AG04449 (cell line): ENCODE measurements around the gene ELP4.

ENCODE experiments used
- CTCF ChIA-PET: fragments of 350-600 bp; formaldehyde crosslinking; extraction: SDS; loops from one replicate; lab custom pipeline; 2021; ENCODE audit warnings: antibody characterized with exemption; lab: Yijun Ruan, JAX
- POLR2A ChIA-PET: fragments of 400-600, 350-600 bp; formaldehyde crosslinking; extraction: SDS; loops from one replicate; lab custom pipeline; 2020; ENCODE audit warnings: antibody characterized with exemption, inconsistent platforms; lab: Yijun Ruan, JAX
- DNase-seq: peaks from one replicate; pipeline ENCODE4 v3.0.0-alpha.2; 2010; ENCODE audit warnings: low read depth, low spot score
- H3K4me3 ChIP-seq: 2 replicates; pipeline ENCODE4 v1.5.1; 2011; ENCODE audit warnings: low read depth, mild to moderate bottlenecking, control low read depth, low read length
- TF ChIP-seq, protein P1 (sequence below): IDR thresholded peaks from one replicate; pipeline ENCODE4 v1.5.1; 2011; ENCODE audit warnings: mild to moderate bottlenecking, moderate library complexity, low read length, control low read depth, inconsistent platforms; ENCODE audit not compliant: insufficient read depth; ENCODE audit errors: missing control alignments

ELP4 gene

DNA sequence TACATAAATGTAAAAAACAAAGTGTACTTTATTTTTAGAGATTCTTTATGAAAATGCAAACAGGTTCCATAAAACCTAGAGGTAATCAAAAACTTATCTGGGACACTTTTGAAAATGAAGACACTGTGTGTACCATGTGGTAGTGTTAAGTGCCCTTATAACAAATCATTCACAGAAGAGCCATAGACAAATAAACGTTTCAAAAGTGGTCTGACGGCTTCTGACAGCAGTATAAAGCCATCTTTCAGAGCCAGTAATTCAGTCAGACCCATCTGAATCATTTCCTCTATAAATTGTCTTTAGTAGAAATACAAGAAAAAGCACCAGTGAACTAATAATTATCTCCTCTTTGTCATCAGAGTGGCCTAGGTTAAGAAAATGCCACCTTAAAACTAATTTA, 201.6 kb downstream of the ELP4 start:
- ChIA-PET POLR2A (no interaction called here), CTCF (no interaction called here)
- no peak for DNase-seq
- H3K4me3 ChIP-seq = no peak overlapping the region
- TF ChIP-seq, protein P1, sequence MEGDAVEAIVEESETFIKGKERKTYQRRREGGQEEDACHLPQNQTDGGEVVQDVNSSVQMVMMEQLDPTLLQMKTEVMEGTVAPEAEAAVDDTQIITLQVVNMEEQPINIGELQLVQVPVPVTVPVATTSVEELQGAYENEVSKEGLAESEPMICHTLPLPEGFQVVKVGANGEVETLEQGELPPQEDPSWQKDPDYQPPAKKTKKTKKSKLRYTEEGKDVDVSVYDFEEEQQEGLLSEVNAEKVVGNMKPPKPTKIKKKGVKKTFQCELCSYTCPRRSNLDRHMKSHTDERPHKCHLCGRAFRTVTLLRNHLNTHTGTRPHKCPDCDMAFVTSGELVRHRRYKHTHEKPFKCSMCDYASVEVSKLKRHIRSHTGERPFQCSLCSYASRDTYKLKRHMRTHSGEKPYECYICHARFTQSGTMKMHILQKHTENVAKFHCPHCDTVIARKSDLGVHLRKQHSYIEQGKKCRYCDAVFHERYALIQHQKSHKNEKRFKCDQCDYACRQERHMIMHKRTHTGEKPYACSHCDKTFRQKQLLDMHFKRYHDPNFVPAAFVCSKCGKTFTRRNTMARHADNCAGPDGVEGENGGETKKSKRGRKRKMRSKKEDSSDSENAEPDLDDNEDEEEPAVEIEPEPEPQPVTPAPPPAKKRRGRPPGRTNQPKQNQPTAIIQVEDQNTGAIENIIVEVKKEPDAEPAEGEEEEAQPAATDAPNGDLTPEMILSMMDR = no peak

DNA sequence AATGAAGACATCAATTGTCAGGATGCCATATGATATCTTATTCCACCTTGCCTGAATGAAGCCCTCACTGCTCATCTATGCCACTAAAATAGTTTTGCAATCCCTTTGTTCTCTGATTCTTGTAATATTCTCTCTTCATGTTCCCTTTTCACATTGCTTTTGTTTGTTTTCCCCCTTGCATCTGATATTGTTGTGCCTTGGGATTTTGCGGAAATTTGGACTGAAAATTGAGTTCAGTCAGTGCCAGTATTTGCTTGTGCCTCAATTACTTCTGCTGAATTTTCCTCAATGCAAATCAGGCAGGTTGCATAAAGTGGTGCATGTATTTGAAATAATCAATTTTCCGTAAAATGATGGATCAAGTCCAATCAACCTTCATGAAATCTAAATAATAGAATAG, 203.3 kb downstream of the ELP4 start:
- TF ChIP-seq, protein P1 = no peak
- no peak overlapping the region for H3K4me3 ChIP-seq
- no peak for DNase-seq
- ChIA-PET POLR2A (no interaction called here), CTCF (no interaction called here)

DNA sequence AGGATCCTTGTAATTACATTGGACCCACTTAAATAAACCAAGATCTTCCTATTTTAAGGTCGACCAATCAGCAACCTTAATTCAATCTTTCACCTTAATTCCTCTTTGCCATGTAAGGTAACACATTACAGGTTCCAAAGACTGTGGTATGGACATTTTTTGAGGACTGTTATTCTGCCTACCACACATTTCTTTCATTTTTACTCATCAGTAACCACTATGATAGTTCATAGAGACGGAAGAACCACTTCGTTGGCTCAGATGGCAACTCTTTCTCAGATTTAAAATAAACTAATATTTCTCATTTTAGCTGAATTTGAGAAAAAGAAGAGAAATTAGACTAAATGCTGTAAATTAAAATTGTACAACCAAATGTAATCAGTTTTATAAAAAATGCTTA, 205.3 kb downstream of the ELP4 start:
- DNase-seq = no peak
- CTCF ChIA-PET = no interaction called here
- no peak overlapping the region for H3K4me3 ChIP-seq
- TF ChIP-seq, protein P1 = no peak
- POLR2A ChIA-PET = no interaction called here

DNA sequence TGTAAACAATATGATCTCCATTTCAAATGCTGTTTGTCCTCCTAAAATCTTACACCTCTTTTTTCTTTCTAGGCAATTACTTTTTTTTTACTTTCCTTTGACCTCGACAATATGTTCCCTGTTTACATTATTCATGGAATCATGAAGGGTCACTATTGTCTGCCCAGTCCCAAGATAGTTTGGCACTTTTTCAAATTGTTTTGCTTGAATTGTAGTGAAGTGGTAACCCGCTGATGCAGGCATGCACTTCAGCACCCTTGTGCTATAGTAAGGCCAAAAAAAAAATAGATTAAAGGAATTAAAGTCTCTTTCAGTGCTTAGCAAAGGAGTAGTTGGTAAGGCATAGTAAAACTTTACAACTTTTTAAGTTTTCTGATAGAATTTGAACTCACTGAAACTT, 210.7 kb downstream of the ELP4 start:
- no peak for DNase-seq
- H3K4me3 ChIP-seq = no peak overlapping the region
- CTCF ChIA-PET = no interaction called here
- POLR2A ChIA-PET = no interaction called here
- TF ChIP-seq, protein P1 = no peak

DNA sequence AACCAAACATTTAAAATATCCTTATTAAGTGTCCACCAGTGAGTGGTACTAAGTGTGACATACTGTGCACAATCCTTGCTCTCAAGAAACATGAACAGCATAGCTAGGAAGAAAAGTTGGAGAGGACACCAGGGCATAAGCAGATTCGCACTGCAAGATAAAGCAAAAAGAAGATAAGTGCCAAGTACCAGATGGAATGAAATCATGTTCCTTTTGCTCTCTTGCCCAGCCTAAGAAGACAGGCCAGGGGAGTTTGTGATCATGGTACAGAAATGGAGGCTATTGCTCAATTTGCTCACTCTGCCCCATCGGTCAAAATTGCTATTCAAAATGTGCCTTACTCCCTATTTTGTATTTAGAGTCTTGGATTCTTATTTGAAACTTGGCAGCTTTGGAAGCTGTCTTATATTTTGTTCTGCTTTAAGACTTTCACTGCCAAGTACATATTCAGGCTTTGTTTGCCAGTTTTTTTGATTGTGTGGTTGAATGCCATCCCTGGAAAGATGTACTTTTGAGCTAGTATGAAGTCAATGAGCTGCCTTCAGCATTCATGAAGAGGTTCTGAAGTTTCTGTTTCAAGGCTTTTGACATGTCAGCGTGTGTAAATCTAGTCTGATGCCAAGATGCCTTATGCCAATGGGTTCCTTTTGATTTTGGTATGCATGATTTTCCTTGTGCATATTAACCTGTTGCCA, 211.3 kb downstream of the ELP4 start:
- CTCF ChIA-PET = no interaction called here

DNA sequence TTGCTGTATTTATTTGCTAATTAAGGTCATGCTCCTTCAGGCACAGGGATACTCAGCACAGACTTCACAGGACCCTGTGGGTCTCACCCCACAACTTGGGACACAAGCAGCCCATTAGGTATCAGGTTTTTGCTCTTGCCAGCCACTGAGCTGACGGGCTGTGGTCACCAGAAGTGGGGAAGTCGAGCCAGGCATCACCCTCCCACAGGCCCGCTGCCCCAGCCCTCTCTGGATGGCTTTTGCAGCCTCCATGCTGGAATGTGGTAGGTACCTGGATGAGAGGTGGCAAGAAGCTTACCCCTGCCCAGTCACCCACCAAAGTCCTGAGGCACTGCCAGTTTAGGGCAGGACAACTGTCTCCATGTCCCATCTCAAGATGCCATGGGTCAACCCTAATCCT, 213.2 kb downstream of the ELP4 start:
- no peak overlapping the region for H3K4me3 ChIP-seq
- TF ChIP-seq, protein P1 = no peak
- POLR2A ChIA-PET = no interaction called here
- DNase-seq = no peak
- CTCF ChIA-PET = no interaction called here

More for the DNA sequence above, 211.3 kb downstream of the ELP4 start:
- POLR2A ChIA-PET = no interaction called here
- DNase-seq = no peak
- no peak overlapping the region for H3K4me3 ChIP-seq
- TF ChIP-seq, protein P1 = no peak
